ENCODE measurements around the gene ZSCAN16.
A peak's percentile ranks its signal among the peaks of the same experiment; 100 is the strongest.
"Not testable (repeated sequence)": the region's sequence is repeated elsewhere in the genome, so short reads cannot be mapped to it uniquely, and the experiment has no call there.

The ZSCAN16 gene

DNA sequence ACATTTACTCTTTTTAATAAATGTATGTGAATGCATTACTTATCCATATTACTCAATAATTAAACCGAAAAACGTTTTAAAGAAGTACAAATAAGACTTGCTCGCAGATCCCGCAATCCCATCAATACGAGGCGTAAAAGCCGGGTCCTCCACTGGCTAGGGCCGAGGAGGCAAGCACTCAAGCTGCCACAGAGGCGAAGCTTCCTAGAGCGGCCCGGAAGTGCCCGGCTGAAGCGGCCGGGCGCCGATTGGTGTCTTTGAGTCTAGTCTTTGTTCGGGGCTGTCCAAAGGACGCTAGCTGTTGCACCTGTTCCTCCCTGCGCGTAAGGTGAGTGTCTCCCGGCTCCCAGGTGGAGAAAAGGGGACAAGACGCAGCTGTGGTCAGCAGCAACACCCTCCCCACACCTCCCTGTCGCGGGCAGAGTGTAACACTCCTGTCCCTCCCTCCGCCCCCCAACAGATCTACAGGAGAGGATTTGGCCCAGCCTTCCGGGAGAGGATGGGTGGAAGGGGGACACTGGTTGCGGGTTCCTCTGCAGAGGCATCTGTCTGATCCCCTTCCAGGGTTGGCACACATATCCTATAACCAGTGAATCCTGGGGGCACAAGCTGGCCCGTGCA lies at the start of gene ZSCAN16:
TSS of gene ZSCAN16 (plus strand) at position 260 of the 621 bp plus-strand sequence. CDS start 835 bp downstream, outside the sequence.
- peak; percentile 72 for DNase-seq (ENCODE audit: low read depth)

- DNase-seq (ENCODE audit: low read depth) = no peak
Measured at GRCh38 chr6:28078050-28078449, 46.4 kb upstream of the ZSCAN16 start.

DNA sequence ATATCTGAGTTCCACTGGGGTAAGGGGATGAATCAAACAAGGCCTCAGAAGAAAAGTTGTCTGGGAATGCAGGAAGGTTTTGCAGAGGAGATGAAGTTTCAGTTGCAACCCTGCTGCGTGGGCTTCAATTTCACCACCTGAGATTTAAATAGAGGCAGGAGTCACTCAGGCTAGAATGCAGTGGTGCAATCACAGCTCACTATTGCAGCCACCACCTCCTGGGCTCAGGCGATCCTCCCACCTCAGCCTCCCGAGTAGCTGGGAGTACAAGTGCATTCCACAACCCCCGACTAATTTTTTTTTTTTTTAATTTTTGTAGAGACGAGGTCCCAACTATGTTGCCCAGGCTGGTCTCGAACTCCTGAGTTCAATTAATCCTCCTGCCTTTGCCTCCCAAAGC lies 45.6 kb upstream of the ZSCAN16 start:
- DNase-seq (ENCODE audit: low read depth) = no peak

GRCh38 chr6:28080381-28080630 lies 44.1 kb upstream of the ZSCAN16 start, which contains the start of gene ZNF165:
Gene ZNF165 (plus strand): TSS chr6:28080568. CDS start chr6:28085481, 4,913 bp downstream.
- not testable (repeated sequence) for DNase-seq (ENCODE audit: low read depth)

DNA sequence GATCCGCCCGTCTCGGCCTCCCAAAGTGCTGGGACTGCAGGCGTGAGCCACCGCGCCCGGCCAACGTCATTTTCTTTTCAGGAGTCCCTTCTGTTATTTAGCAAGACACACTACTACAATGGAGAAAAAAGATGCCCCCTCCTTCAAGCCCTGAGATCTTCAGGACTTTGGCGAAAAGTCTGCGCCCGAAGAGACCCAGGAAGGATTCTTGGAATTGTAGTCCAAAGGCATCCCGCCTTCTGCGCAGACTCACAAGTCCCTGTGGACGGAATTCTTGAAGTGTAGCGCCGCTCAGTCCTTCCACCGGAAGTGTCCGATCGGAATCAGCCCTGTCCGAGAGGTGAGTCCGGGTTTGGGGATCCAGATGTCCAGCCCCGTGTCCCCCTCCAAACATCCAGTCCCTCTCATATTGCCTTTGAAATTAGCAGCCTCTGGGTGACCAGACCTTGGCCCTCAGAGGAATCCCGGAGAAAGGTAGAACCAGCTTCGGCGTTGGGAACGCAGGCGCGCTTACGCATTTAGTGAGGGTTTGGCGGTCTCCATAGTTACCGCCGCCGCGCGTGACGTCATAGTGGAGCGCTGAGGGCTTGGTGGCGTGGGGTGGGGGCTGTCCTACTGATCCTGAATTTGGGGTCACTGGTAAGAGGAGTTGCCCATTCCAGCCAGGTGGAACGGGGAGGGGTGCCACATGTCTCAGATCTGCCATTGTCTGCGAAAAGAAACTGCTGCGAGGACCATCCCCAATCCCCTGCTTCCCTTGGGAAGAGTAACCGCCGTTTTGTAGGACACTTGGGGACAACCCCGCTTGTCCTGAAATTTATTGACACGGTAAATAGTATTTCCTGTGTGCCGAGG lies 43.6 kb upstream of the ZSCAN16 start:
- DNase-seq (ENCODE audit: low read depth) = peak; percentile 92

DNA sequence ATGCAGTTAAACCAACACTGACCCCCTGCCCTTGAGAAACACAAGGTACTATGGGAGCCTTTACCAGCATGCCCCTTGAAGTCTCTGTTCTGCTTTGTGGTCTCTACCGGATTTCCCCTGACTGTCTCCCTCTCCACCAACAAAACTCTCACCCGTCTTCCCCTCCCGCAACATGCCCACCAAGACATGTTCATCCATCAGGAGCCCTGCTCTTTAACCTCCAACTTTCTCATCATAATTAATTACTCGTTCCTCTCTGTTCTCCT lies 43.0 kb upstream of the ZSCAN16 start:
- DNase-seq (ENCODE audit: low read depth) = no peak

GRCh38 chr6:28082939-28083338 lies 41.5 kb upstream of the ZSCAN16 start:
- no peak for DNase-seq (ENCODE audit: low read depth)

DNA sequence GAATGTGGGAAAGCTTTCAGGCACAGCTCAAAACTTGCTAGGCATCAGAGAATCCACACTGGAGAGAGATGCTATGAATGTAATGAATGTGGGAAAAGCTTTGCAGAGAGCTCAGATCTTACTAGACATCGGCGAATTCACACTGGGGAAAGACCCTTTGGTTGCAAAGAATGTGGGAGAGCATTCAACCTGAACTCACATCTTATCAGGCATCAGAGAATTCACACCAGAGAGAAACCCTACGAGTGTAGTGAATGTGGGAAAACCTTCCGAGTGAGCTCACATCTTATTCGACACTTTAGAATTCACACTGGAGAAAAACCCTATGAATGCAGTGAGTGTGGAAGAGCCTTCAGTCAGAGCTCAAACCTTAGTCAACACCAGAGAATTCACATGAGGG lies 35.4 kb upstream of the ZSCAN16 start:
- no peak for DNase-seq (ENCODE audit: low read depth)

DNA sequence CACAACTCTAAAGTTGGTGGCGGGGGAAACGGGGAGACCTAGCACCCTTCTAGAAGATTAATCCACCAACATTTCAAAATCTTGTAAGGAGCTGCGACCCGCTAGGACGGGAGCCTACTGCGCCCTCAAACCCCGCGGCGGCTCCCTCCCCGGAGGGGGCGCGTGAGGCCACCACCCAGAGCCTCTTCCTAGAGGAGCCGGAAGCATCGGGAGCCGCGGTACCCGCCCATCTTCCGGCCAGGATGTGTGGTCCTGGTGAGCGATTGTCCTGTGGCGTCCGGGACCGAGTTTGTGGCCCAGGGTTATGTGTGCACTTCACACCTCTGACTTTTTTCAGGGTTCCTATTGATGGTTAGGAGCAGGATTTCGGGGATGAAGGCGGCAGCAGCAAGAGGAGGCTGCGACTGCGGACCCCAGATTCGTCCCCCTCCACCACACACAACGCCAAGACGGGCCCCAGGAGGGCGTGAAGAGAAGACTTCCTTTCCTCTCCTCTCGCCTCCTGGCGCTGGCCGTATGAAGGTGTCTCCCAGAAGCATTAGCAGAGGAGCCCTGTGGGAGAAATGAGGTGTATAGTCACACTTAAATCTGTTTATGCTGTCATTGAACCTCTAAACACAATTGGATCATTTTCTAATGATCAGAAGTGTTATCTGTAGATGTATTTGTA lies 33.4 kb upstream of the ZSCAN16 start:
- DNase-seq (ENCODE audit: low read depth) = no peak

- not testable (repeated sequence) for DNase-seq (ENCODE audit: low read depth)
Measured at GRCh38 chr6:28102222-28102621, 22.2 kb upstream of the ZSCAN16 start.

DNA sequence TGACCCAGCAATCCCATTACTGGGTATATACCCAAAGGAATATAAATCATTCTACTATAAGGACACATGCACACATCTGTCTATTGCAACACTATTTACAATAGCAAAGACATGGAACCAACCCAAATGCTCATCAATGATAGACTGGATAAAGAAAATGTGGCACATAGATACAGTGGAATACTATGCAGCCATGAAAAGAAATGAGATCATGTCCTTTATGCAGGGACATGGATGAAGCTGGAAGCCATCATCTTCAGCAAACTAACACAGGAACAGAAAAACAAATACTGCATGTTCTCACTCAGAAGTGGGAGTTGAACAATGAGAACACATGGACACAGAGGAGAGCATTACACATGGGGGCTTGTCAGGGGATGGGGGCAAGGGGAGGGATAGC lies 21.7 kb upstream of the ZSCAN16 start:
- DNase-seq (ENCODE audit: low read depth) = not testable (repeated sequence)

DNA sequence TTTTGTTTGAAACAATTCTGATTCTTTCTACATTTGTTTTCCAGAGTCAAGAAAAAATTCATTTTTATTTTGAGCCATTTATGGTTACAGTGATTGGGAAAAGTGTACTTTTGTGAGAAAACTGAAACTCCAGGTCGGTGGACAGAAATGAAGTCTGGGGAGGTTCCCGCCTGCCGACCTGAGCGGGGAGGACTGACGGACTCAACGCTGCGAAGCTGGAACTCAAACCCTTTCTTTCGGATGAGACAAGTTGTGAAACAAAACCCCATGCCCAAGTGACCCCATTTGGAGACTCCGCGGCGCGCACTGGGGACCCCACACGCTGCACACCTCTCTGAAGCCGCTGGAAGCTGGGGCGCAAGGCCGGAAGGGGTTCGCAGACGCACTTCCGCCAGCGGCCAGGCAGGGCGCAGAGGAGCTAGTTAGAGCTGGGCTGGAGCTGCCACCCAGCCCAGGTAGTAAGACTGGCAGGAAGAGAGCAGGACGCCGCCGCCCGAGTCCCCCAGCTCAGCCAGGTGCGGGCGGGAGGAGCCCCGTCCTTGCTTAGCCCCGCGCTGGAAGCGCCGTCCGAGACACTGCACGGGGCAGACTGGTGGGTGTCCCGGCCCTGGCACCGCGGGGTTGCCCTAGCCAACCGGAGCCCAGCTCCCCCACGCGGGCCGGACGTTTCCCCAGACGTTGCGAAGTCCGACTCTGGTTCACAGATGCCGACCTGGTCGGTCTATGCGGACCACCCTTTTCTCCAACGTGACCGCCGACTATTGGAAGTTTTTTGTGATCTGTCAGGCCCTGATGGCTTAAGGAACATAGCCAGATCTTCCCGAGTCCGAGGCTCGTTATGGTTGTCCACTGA lies 19.8 kb upstream of the ZSCAN16 start:
- peak; percentile 58 for DNase-seq (ENCODE audit: low read depth)

DNA sequence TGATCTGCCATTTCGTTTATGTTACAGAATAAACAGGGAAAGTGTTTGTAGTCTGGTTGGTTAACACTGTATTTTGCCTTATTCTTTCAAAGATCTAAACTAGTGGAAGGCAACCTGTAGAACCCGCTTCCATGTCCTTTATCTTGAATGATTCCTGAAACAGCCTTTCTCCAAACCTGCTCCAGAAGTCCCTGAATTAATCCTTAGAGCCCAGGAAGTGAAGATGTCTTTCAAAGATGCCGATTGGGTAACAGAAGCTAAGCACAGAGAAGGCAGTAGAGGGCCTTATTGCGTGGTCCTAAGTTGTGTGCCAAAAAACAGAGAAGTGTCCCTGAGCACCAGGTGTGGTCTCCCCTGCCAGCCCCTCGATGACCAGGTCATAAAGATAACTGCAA lies 19.2 kb upstream of the ZSCAN16 start:
- DNase-seq (ENCODE audit: low read depth) = no peak

DNA sequence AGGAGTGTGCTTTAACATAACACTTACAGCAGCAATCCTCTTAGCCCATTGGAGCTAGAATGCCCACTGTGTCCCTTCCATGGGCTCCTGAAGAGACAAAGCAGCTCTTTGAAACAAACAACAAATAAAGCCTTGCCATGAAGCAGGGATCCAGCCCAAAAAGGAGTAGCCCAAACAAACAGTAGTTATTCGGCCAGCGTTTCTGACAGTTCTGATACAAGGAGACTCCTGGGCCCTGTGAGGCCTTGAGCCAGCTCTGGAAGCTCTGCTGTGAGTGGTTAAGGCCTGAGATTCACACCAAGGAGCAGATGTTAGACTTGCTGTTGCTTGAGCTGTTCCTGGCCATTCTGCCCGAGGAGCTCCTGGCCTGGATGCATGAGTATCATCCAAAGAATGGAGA lies 16.9 kb upstream of the ZSCAN16 start:
- DNase-seq (ENCODE audit: low read depth) = no peak

GRCh38 chr6:28111964-28112363 lies 12.4 kb upstream of the ZSCAN16 start:
- no peak for DNase-seq (ENCODE audit: low read depth)

DNA sequence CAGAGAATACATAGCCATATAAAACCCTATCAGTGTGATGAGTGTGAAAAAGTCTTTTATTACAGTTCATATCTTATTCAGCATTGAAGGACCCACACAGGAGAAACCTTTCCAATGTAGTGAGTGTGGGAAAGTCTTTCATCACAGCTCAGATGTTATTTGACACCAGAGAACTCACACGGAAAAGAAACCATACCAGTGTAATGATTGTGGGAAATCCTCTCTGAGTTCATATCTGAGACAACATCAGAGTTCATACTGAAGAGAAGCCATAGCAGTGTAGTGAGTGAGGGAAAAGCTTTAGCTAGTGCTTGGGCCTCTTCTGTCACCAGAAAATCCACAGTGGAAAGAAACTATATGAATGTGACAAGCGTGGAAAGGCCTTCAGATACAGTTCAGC lies 8.6 kb upstream of the ZSCAN16 start:
- DNase-seq (ENCODE audit: low read depth) = no peak

GRCh38 chr6:28117386-28118050 lies 6.9 kb upstream of the ZSCAN16 start:
- DNase-seq (ENCODE audit: low read depth) = no peak

- DNase-seq (ENCODE audit: low read depth) = no peak
Measured at GRCh38 chr6:28118217-28118616, 6.2 kb upstream of the ZSCAN16 start.

GRCh38 chr6:28121876-28122275 lies 2.5 kb upstream of the ZSCAN16 start:
- DNase-seq (ENCODE audit: low read depth) = no peak

DNA sequence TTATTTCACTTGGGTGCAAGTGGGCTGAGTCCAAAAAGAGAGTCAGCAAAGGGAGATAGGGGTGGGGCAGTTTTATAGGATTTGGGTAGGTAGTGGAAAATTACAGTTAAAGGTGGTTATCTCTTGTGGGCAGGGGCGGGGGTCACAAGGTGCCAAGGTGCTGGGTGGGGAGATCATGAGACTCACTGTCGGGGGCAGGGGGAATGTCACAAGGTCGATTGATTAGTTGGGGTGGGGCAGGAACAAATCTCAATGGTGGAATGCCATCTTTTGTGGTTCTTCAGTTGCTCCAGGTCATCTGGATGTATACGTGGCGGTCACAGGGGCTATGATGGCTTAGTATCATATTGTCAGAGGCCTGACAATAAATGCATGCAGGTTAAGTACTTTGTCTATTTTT lies 2.1 kb upstream of the ZSCAN16 start:
- DNase-seq (ENCODE audit: low read depth) = not testable (repeated sequence)

DNA sequence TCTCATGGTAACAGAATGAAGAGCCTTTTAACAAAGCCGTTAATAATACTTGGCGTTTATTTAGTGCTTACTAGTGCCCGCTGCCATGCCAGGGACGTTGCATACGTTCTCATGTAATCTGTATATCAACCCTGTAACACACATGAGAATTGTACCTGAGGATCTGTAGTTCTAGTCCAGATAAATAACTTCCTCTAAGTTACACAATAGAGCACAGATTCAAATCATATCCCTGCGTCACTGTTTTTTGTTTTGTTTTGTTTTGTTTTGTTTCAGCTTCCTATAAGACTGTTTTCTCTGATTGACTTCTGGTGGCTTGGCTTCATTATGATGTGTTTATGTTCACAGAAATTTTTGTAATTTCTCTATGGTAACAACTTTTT lies 553 bp downstream of the ZSCAN16 start:
- DNase-seq (ENCODE audit: low read depth) = no peak

DNA sequence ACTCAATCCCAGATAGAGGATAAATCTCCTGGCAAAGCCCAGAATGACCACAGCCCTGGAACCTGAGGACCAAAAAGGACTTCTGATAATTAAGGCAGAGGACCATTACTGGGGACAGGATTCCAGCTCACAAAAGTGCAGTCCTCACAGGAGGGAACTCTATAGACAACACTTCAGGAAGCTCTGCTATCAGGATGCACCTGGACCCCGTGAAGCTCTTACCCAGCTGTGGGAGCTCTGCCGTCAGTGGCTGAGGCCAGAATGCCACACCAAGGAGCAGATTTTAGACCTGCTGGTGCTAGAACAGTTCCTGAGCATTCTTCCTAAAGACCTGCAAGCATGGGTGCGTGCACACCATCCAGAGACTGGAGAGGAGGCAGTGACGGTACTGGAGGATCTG lies 992 bp downstream of the ZSCAN16 start:
- no peak for DNase-seq (ENCODE audit: low read depth)

Measured in stromal cell of bone marrow (primary cell).